Measurements from ENCODE around the gene SLC22A6.

DNA sequence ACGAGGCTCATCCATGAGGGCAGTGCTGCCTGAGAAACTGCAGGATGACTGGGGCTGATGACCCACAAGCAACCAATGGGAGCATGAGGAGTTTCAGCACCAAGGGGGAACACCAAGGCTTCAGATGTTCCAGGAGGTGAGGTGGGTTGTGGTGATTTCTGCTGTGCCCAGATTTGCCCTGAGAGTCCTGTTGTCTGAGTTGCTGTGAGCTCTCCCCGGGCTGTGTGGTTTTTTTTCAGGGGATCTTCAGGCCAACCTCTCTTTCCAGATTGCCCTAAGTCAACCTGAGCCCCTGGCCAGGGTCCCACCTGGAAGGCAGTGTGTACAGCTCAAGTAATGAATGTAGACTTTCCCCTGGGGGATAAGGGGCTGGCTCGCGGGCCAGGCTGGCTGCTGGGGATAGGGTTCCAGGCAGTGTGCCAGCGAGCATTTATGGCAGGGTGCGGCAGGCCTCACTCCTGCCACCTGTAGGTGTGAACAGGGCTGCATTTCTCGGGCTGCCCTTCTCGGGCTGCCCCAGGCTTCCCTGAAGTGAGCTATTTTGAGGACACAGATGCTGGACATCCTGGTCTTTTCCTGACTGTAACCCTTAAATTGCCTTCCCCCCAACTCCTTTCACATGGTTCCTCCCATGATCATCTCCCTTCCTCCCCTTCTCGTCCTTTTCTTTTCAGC, 9.8 kb downstream of the SLC22A6 start:
- TF ChIP-seq, protein P1, sequence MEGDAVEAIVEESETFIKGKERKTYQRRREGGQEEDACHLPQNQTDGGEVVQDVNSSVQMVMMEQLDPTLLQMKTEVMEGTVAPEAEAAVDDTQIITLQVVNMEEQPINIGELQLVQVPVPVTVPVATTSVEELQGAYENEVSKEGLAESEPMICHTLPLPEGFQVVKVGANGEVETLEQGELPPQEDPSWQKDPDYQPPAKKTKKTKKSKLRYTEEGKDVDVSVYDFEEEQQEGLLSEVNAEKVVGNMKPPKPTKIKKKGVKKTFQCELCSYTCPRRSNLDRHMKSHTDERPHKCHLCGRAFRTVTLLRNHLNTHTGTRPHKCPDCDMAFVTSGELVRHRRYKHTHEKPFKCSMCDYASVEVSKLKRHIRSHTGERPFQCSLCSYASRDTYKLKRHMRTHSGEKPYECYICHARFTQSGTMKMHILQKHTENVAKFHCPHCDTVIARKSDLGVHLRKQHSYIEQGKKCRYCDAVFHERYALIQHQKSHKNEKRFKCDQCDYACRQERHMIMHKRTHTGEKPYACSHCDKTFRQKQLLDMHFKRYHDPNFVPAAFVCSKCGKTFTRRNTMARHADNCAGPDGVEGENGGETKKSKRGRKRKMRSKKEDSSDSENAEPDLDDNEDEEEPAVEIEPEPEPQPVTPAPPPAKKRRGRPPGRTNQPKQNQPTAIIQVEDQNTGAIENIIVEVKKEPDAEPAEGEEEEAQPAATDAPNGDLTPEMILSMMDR (optimal IDR thresholded peaks at IDR 0.05 in 1 of 3, IDR thresholded peaks at IDR 0.05 in 1 of 3, conservative IDR thresholded peaks at IDR 0.05 in 1 of 3; ENCODE audit: extremely low read depth in 1 of 3, insufficient read depth in 2 of 3, low read length in 3 of 3) = peak; percentile 56 to 84 (median 79)
- TF ChIP-seq EZH2 (IDR thresholded peaks at IDR 0.05; ENCODE audit: low read length) = no peak

Data from keratinocyte (primary cell).